HCT116 (cell line): ENCODE measurements around the gene HIGD1A. TPM values are rescaled to one million over a fixed set of nuclear protein-coding genes. Genes with fewer than 3 reads are reported as not detected.
A peak's percentile ranks its signal among the peaks of the same experiment; 100 is the strongest.

ENCODE experiments used
- ATAC-seq: fragments of 200-7000 bp; cut with Tn5 transposase; 2 replicates; pipeline ENCODE4 v1.9.1; 2020; ENCODE audit warnings: mild to moderate bottlenecking, moderate library complexity
- BruUV-seq: library from RNA; stranded (reverse); fragments of 400-500 nt; replicated peaks from 2 replicates; lab custom pipeline; 2021; lab: Mats Ljungman, UMichigan
- CTCF ChIA-PET: fragments of 300-600 bp; sonication (Branson Sonifier 250); formaldehyde crosslinking; loops from one replicate; lab custom pipeline; 2021; ENCODE audit warnings: antibody characterized with exemption; lab: Charles Lee
- POLR2A ChIA-PET: fragments of 300-600, 350-600 bp; sonication (Branson Sonifier 250); formaldehyde crosslinking; loops from one replicate; lab custom pipeline; 2021; ENCODE audit warnings: antibody characterized with exemption; lab: Charles Lee
- RAD21 ChIA-PET, 2 experiments: fragments of 300-600 bp; sonication (Branson Sonifier 250); formaldehyde crosslinking; loops; one replicate each; lab custom pipeline; 2023; ENCODE audit warnings: low total read pairs in 2 of 2; ENCODE audit not compliant: uncharacterized antibody in 2 of 2, unreplicated experiment in 2 of 2, low non-redundant PET in 1 of 2; lab: Charles Lee
- DNase-seq: peaks from one replicate; pipeline ENCODE4 v3.0.0-alpha.2; 2010; ENCODE audit warnings: low read depth, low spot score
- H2AFZ ChIP-seq: fragments of 200-600 bp; shearing (Covaris generic), sonication (generic); 2 replicates; pipeline ENCODE4 v1.6.1; 2017; ENCODE audit warnings: low read depth, mixed run types, mixed read lengths, antibody characterized with exemption, low read length; ENCODE audit not compliant: poor library complexity, severe bottlenecking
- H3K27ac ChIP-seq: 2 replicates; pipeline ENCODE4 v1.5.1; 2012; ENCODE audit warnings: low read depth, low read length
- H3K27me3 ChIP-seq: fragments of 200-600 bp; sonication (generic); 2 replicates; pipeline ENCODE4 v1.6.1; 2016; ENCODE audit warnings: mixed run types, low read length, mixed read lengths; ENCODE audit not compliant: insufficient read depth
- H3K36me3 ChIP-seq, 2 experiments: fragments of 200-500 bp in 1 of 2; fragments of 200-600 bp in 1 of 2; sonication (Bioruptor generic) in 1 of 2; sonication (generic) in 1 of 2; 2 replicates each; pipeline versions ENCODE4 v1.5.1 to v1.6.1; 2014 to 2016; ENCODE audit warnings: low read length in 2 of 2, inconsistent platforms in 1 of 2, mixed read lengths in 1 of 2, mixed run types in 1 of 2; ENCODE audit not compliant: insufficient read depth in 2 of 2, control insufficient read depth in 1 of 2
- H3K4me1 ChIP-seq, 2 experiments: fragments of 200-600 bp in 1 of 2; sonication (generic) in 1 of 2; 2 replicates each; pipeline versions ENCODE4 v1.5.1 to v1.6.1; 2012 to 2017; ENCODE audit warnings: low read length in 2 of 2, inconsistent platforms in 1 of 2, mild to moderate bottlenecking in 1 of 2, mixed read lengths in 1 of 2, mixed run types in 1 of 2, moderate library complexity in 1 of 2; ENCODE audit not compliant: insufficient read depth in 2 of 2, control insufficient read depth in 1 of 2
- H3K4me2 ChIP-seq: fragments of 200-600 bp; sonication (generic); 2 replicates; pipeline ENCODE4 v1.6.1; 2017; ENCODE audit warnings: mixed run types, low read length, mixed read lengths
- H3K4me3 ChIP-seq, 2 experiments: fragments of 200-600 bp in 1 of 2; sonication (generic) in 1 of 2; replicated peaks in 1 of 2; 2 replicates each; pipeline ENCODE4 v1.5.1; 2011 to 2016; ENCODE audit warnings: low read length in 2 of 2, control low read depth in 1 of 2, low read depth in 1 of 2, mild to moderate bottlenecking in 1 of 2, mixed read lengths in 1 of 2, mixed run types in 1 of 2
- H3K79me2 ChIP-seq: fragments of 200-600 bp; sonication (generic); 2 replicates; pipeline ENCODE4 v1.6.1; 2017; ENCODE audit warnings: mild to moderate bottlenecking, mixed run types, low read length, moderate library complexity, mixed read lengths; ENCODE audit not compliant: insufficient read depth
- H3K9ac ChIP-seq: fragments of 200-600 bp; sonication (generic); 2 replicates; pipeline ENCODE4 v1.6.1; 2016; ENCODE audit warnings: low read length, mixed read lengths
- H3K9me2 ChIP-seq: fragments of 200-600 bp; sonication (generic), shearing (Covaris generic); 2 replicates; pipeline ENCODE4 v1.6.1; 2017; ENCODE audit warnings: mixed run types, mild to moderate bottlenecking, moderate library complexity; ENCODE audit not compliant: insufficient read depth
- H3K9me3 ChIP-seq, 2 experiments: fragments of 200-500 bp in 1 of 2; fragments of 200-600 bp in 1 of 2; sonication (Bioruptor generic) in 1 of 2; sonication (generic) in 1 of 2; 2 replicates each; pipeline ENCODE4 v1.6.1; 2014 to 2017; ENCODE audit warnings: low read length in 2 of 2, mixed read lengths in 2 of 2, inconsistent platforms in 1 of 2, low read depth in 1 of 2, mild to moderate bottlenecking in 1 of 2, mixed run types in 1 of 2, moderate library complexity in 1 of 2; ENCODE audit not compliant: control insufficient read depth in 1 of 2, insufficient read depth in 1 of 2
- H4K20me1 ChIP-seq: fragments of 200-600 bp; sonication (generic), shearing (Covaris generic); 2 replicates; pipeline ENCODE4 v1.6.1; 2017; ENCODE audit warnings: mixed run types, mild to moderate bottlenecking, moderate library complexity; ENCODE audit not compliant: insufficient read depth
- CEBPB ChIP-seq: IDR thresholded peaks from 2 replicates; pipeline ENCODE4 v1.6.1; 2012; ENCODE audit warnings: low read depth
- EZH2 ChIP-seq: fragments of 200-600 bp; sonication (generic); IDR thresholded peaks from 2 replicates; pipeline ENCODE4 v1.6.1; 2017; ENCODE audit warnings: antibody characterized with exemption, mixed run types
- FOSL1 ChIP-seq: IDR thresholded peaks from 2 replicates; pipeline ENCODE4 v1.6.1; 2012; ENCODE audit warnings: low read depth
- MAX ChIP-seq: IDR thresholded peaks from 2 replicates; pipeline ENCODE4 v1.6.1; 2012
- TCF7L2 ChIP-seq: IDR thresholded peaks from 2 replicates; pipeline ENCODE4 v1.7.0; 2011; ENCODE audit warnings: borderline replicate concordance, inconsistent platforms; ENCODE audit not compliant: insufficient read depth, insufficient read length; ENCODE audit errors: extremely low read depth
- ZNF274 ChIP-seq: fragments of 200-500 bp; sonication (Bioruptor generic); IDR thresholded peaks from 2 replicates; pipeline ENCODE4 v1.6.1; 2014; ENCODE audit warnings: mild to moderate bottlenecking, low read depth, low read length, inconsistent platforms
- intact Hi-C: fragments of 100-400 bp; cut with micrococcal nuclease; formaldehyde crosslinking; loops from 2 replicates; pipeline ENCODE4 v1.10.0; 2022
- total RNA-seq: library from RNA; stranded (reverse); gene quantifications from one replicate; pipeline ENCODE4 v1.2.1, GENCODE V29; 2021; ENCODE audit not compliant: unreplicated experiment
- TF ChIP-seq, protein P1 (sequence below): IDR thresholded peaks from 2 replicates; pipeline ENCODE4 v1.6.1; 2012; ENCODE audit warnings: low read depth

HIGD1A gene
- total RNA-seq, 1 experiment from 2014 or later, result 71.2 TPM

DNA sequence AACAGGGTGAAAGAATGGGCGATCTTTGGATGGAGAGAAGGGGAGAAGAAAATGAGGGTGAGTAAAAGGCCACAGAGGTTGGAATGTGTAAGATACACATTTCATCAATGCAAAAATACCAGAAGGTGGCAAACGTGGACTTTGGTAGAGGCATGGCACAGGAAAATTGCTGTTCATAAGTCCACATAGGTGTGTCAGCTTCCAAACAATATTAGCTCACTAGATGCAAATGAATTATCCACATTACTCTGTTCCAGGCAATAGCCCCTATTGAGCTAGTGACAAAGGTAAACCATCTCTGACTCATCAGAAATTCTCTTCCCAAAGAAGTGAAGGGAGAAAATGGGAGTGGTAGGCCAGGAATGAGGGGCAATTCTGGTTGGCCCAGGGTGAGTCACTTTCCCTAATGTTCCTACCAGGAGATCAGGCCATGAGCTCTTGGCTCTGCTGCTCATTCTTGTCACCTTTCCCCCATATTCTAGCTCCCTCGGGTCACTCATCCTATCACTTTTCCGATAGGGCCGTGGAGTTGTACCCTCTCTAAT lies 24.9 kb upstream of the HIGD1A start:
- H3K9me3 ChIP-seq, result no peaks in the 10 kb centered on the region
- no peak overlapping the region for H3K9ac ChIP-seq
- peaks cover 3 to 29% of the 10 kb centered on the region in 2 experiments for H3K4me1 ChIP-seq
- RAD21 ChIA-PET, result no interaction called here
- intact Hi-C loops, result loop anchor here (10.0 kb wide), 1 partner anchor 284 kb away; no protein-coding TSS in a partner anchor
- no TSS peak for BruUV-seq
- no peak for TF ChIP-seq TCF7L2
- TF ChIP-seq ZNF274, result no peak
- TF ChIP-seq, protein P1, sequence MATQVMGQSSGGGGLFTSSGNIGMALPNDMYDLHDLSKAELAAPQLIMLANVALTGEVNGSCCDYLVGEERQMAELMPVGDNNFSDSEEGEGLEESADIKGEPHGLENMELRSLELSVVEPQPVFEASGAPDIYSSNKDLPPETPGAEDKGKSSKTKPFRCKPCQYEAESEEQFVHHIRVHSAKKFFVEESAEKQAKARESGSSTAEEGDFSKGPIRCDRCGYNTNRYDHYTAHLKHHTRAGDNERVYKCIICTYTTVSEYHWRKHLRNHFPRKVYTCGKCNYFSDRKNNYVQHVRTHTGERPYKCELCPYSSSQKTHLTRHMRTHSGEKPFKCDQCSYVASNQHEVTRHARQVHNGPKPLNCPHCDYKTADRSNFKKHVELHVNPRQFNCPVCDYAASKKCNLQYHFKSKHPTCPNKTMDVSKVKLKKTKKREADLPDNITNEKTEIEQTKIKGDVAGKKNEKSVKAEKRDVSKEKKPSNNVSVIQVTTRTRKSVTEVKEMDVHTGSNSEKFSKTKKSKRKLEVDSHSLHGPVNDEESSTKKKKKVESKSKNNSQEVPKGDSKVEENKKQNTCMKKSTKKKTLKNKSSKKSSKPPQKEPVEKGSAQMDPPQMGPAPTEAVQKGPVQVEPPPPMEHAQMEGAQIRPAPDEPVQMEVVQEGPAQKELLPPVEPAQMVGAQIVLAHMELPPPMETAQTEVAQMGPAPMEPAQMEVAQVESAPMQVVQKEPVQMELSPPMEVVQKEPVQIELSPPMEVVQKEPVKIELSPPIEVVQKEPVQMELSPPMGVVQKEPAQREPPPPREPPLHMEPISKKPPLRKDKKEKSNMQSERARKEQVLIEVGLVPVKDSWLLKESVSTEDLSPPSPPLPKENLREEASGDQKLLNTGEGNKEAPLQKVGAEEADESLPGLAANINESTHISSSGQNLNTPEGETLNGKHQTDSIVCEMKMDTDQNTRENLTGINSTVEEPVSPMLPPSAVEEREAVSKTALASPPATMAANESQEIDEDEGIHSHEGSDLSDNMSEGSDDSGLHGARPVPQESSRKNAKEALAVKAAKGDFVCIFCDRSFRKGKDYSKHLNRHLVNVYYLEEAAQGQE, result no peak
- TF ChIP-seq CEBPB, result no peak
- TF ChIP-seq EZH2, result no peak
- TF ChIP-seq FOSL1, result peak; percentile 34
- TF ChIP-seq MAX, result no peak
- ATAC-seq, result peak; percentile 49
- POLR2A ChIA-PET, result no interaction called here
- DNase-seq, result peak; percentile 19
- no peak overlapping the region for H3K4me3 ChIP-seq
- no peaks in the 10 kb centered on the region for H3K36me3 ChIP-seq
- peak overlapping the region; percentile 43 for H3K4me2 ChIP-seq
- H3K79me2 ChIP-seq, result no peaks in the 10 kb centered on the region
- H3K27me3 ChIP-seq, result no peaks in the 10 kb centered on the region
- H2AFZ ChIP-seq, result no peak overlapping the region
- CTCF ChIA-PET, result interaction anchor here (1.0 to 1.1 kb wide), 2 partner anchors 11 to 599 kb away, joined by 3 to 5 read pairs; no protein-coding TSS in a partner anchor
- H4K20me1 ChIP-seq, result no peaks in the 10 kb centered on the region
- no peaks in the 10 kb centered on the region for H3K9me2 ChIP-seq
- H3K27ac ChIP-seq, result no peak overlapping the region
